HG03139 (cell line): ENCODE data around the gene MESD.

ENCODE experiments used
- ATAC-seq: cut with Tn5 transposase; IDR thresholded peaks from one replicate; pipeline ENCODE4 v1.9.1; 2021; ENCODE audit not compliant: unreplicated experiment

The MESD gene

GRCh38 chr15:80911821-80912220 lies 77.8 kb downstream of the MESD start:
- no peak for ATAC-seq

- ATAC-seq = no peak
These were observed 83.4 kb downstream of the MESD start for GRCh38 chr15:80906159-80906766.

GRCh38 chr15:80904998-80905397 lies 84.6 kb downstream of the MESD start:
- ATAC-seq = no peak

- ATAC-seq = no peak
These were observed 87.3 kb downstream of the MESD start for GRCh38 chr15:80902298-80902801.

- ATAC-seq = no peak
These were observed 91.6 kb downstream of the MESD start for GRCh38 chr15:80898040-80898439.
